H9 (cell line): ENCODE data around the gene SHE. TPM values are rescaled to one million over a fixed set of nuclear protein-coding genes. Genes with fewer than 3 reads are reported as not detected.

ENCODE experiments used
- DNase-seq: peaks from one replicate; pipeline ENCODE4 v3.0.0-alpha.2; 2017
- H2AFZ ChIP-seq: one replicate; pipeline ENCODE4 v1.6.1; 2013; ENCODE audit warnings: mild to moderate bottlenecking, low read length, control low read depth, moderate library complexity
- H2AK5ac ChIP-seq: 2 replicates; pipeline ENCODE4 v1.6.1; 2013; ENCODE audit warnings: low read length, control low read depth, mixed read lengths; ENCODE audit not compliant: insufficient read length
- H2BK120ac ChIP-seq: one replicate; pipeline ENCODE4 v1.6.1; 2013; ENCODE audit warnings: low read depth, mild to moderate bottlenecking, low read length, control low read depth, inconsistent platforms; ENCODE audit not compliant: poor library complexity, severe bottlenecking
- H2BK12ac ChIP-seq: 2 replicates; pipeline ENCODE4 v1.6.1; 2013; ENCODE audit warnings: low read length, control low read depth, mixed read lengths, low read depth; ENCODE audit not compliant: insufficient read length
- H2BK15ac ChIP-seq: 2 replicates; pipeline ENCODE4 v1.6.1; 2013; ENCODE audit warnings: low read depth, low read length, control low read depth
- H2BK20ac ChIP-seq: one replicate; pipeline ENCODE4 v1.6.1; 2013; ENCODE audit warnings: low read depth, mild to moderate bottlenecking, low read length, control low read depth, inconsistent platforms; ENCODE audit not compliant: poor library complexity, severe bottlenecking
- H2BK5ac ChIP-seq: 2 replicates; pipeline ENCODE4 v1.6.1; 2013; ENCODE audit warnings: low read length, control low read depth, mixed read lengths; ENCODE audit not compliant: insufficient read length
- H3K14ac ChIP-seq: 2 replicates; pipeline ENCODE4 v1.6.1; 2013; ENCODE audit warnings: low read length, control low read depth; ENCODE audit not compliant: insufficient read depth
- H3K18ac ChIP-seq: 2 replicates; pipeline ENCODE4 v1.6.1; 2013; ENCODE audit warnings: low read depth, mild to moderate bottlenecking, mixed read lengths, low read length, control low read depth; ENCODE audit not compliant: insufficient read length
- H3K23ac ChIP-seq: 2 replicates; pipeline ENCODE4 v1.6.1; 2013; ENCODE audit warnings: low read length, control low read depth, mixed read lengths, low read depth; ENCODE audit not compliant: insufficient read length
- H3K23me2 ChIP-seq: 2 replicates; pipeline ENCODE4 v1.6.1; 2013; ENCODE audit warnings: low read depth, mild to moderate bottlenecking, mixed read lengths, low read length, control low read depth; ENCODE audit not compliant: insufficient read length, poor library complexity, severe bottlenecking
- H3K27ac ChIP-seq: 2 replicates; pipeline ENCODE4 v1.5.1; 2013; ENCODE audit warnings: low read length, control low read depth, mixed read lengths, low read depth; ENCODE audit not compliant: insufficient read length
- H3K27me3 ChIP-seq: 2 replicates; pipeline ENCODE4 v1.6.1; 2013; ENCODE audit warnings: low read length, control low read depth, inconsistent platforms; ENCODE audit not compliant: insufficient read depth
- H3K4ac ChIP-seq: 2 replicates; pipeline ENCODE4 v1.6.1; 2013; ENCODE audit warnings: low read depth, mild to moderate bottlenecking, control low read depth, inconsistent platforms, low read length, moderate library complexity
- H3K4me1 ChIP-seq: 2 replicates; pipeline ENCODE4 v1.6.1; 2013; ENCODE audit warnings: low read length, control low read depth, inconsistent platforms; ENCODE audit not compliant: insufficient read depth
- H3K4me2 ChIP-seq: 2 replicates; pipeline ENCODE4 v1.6.1; 2013; ENCODE audit warnings: low read length, control low read depth, mixed read lengths; ENCODE audit not compliant: insufficient read length, insufficient read depth
- H3K56ac ChIP-seq: 2 replicates; pipeline ENCODE4 v1.6.1; 2013; ENCODE audit warnings: low read depth, mild to moderate bottlenecking, mixed read lengths, low read length, control low read depth; ENCODE audit not compliant: insufficient read length
- H3K79me1 ChIP-seq: 2 replicates; pipeline ENCODE4 v1.6.1; 2013; ENCODE audit warnings: low read depth, mild to moderate bottlenecking, moderate library complexity, low read length, control low read depth, inconsistent platforms; ENCODE audit not compliant: insufficient read depth, poor library complexity, severe bottlenecking
- H3K79me2 ChIP-seq: 2 replicates; pipeline ENCODE4 v1.6.1; 2013; ENCODE audit warnings: low read length, control low read depth, inconsistent platforms; ENCODE audit not compliant: insufficient read depth
- H3K9ac ChIP-seq: 2 replicates; pipeline ENCODE4 v1.6.1; 2013; ENCODE audit warnings: low read length, control low read depth, mixed read lengths; ENCODE audit not compliant: insufficient read length; ENCODE audit errors: extremely low read depth
- H3K9me3 ChIP-seq: one replicate; pipeline ENCODE4 v1.6.1; 2013; ENCODE audit warnings: low read depth, low read length, inconsistent platforms; ENCODE audit not compliant: control insufficient read depth
- H3T11ph ChIP-seq: one replicate; pipeline ENCODE4 v1.6.1; 2013; ENCODE audit warnings: mild to moderate bottlenecking, low read length, control low read depth, inconsistent platforms
- H4K20me1 ChIP-seq: one replicate; pipeline ENCODE4 v1.6.1; 2013; ENCODE audit not compliant: control insufficient read depth, insufficient read length, insufficient read depth
- H4K5ac ChIP-seq: 2 replicates; pipeline ENCODE4 v1.6.1; 2013; ENCODE audit warnings: low read depth, mild to moderate bottlenecking, mixed read lengths, low read length, control low read depth; ENCODE audit not compliant: insufficient read length
- H4K8ac ChIP-seq: replicated peaks from 2 replicates; pipeline ENCODE4 v1.6.1; 2013; ENCODE audit warnings: low read length, control low read depth, mixed read lengths, low read depth; ENCODE audit not compliant: insufficient read length
- H4K91ac ChIP-seq: 2 replicates; pipeline ENCODE4 v1.6.1; 2013; ENCODE audit warnings: low read depth, mild to moderate bottlenecking, moderate library complexity, mixed read lengths, low read length, control low read depth; ENCODE audit not compliant: insufficient read length
- H3K27ac Mint-ChIP-seq, 3 experiments: 2 replicates in 2 of 3; 3 replicates in 1 of 3; pipeline ENCODE4 v1.8.0; 2020 to 2021; ENCODE audit warnings: mixed read lengths in 3 of 3, mild to moderate bottlenecking in 1 of 3, moderate library complexity in 1 of 3
- H3K27me3 Mint-ChIP-seq: 2 replicates; pipeline ENCODE4 v1.8.0; 2021; ENCODE audit warnings: low read depth, mild to moderate bottlenecking, moderate library complexity, mixed read lengths
- H3K36me3 Mint-ChIP-seq, 3 experiments: 2 replicates in 2 of 3; 3 replicates in 1 of 3; pipeline ENCODE4 v1.8.0; 2020 to 2021; ENCODE audit warnings: low read depth in 3 of 3, mixed read lengths in 3 of 3; ENCODE audit not compliant: insufficient read depth in 1 of 3
- H3K4me1 Mint-ChIP-seq, 2 experiments: 2 replicates each; pipeline ENCODE4 v1.8.0; 2020; ENCODE audit warnings: mixed read lengths in 2 of 2
- H3K4me3 Mint-ChIP-seq, 2 experiments: 2 replicates in 1 of 2; 3 replicates in 1 of 2; pipeline ENCODE4 v1.8.0; 2020 to 2021; ENCODE audit warnings: mild to moderate bottlenecking in 2 of 2, mixed read lengths in 2 of 2, moderate library complexity in 1 of 2
- H3K9me3 Mint-ChIP-seq, 2 experiments: 2 replicates in 1 of 2; 3 replicates in 1 of 2; pipeline ENCODE4 v1.8.0; 2020; ENCODE audit warnings: mild to moderate bottlenecking in 2 of 2, mixed read lengths in 2 of 2, moderate library complexity in 1 of 2
- WGBS: extraction: QIAGEN DNeasy Blood & Tissue Kit; methylation state at CpG from one replicate; pipeline ENCODE4 v1.1.7; 2013; ENCODE audit warnings: missing lambda C conversion rate, low lambda C conversion rate, mixed read lengths; ENCODE audit not compliant: insufficient read length; ENCODE audit errors: extremely low coverage; 5-methylcytosine and 5-hydroxymethylcytosine counted together
- total RNA-seq: library from RNA; stranded (reverse); gene quantifications from 2 replicates; pipeline ENCODE4 v1.2.1, GENCODE V29; 2021
- TF ChIP-seq, protein P1 (sequence below): fragments of 200-600 bp; sonication (generic); conservative IDR thresholded peaks from 3 replicates; pipeline ENCODE4 v1.8.0; 2021; ENCODE audit warnings: antibody characterized with exemption, mild to moderate bottlenecking

SHE gene
- total RNA-seq, 1 experiment from 2014 or later = 0.48 TPM

DNA sequence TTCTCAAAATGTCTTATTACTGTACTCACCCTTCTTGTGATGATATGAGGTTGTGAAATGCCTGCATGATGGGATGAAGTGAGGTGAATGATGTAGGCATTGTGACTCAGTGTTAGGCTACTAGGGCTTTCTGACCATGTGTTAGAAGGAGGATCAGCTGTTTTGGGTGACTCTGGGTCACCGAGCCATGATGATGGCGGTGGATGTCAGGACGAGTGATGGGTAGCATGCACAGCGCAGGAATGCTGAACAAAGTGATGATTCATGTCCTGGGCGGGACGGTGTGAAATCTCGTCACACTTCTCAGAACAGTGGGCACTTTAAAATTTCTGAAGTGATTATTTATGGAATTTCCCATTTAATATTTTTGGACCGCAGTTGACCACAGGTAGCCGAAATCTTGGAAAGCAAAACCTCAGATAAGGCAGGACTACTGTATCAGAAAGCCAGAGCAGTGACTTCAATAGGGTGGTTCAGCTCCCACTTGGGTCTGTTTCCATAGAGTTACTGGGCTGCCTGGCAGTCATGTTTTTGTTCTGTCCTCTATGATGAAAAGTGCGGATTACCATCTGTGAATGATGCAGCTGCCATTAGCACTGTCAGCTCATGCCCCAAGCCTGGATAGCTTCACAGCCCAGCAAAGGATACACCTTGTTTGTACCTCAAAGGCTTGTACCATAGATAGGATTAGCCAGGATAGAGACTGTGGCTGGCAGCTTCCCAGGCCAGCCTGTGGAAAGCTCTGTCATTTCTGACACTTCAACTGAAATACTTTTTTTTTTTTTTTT is 70.4 kb downstream of the SHE start:
- Mint-ChIP-seq H3K27ac (no peak overlapping the region; a peak in 2 of 7 replicates), H3K9me3 (no peaks in the 10 kb centered on the region), H3K4me3 (no peak overlapping the region), H3K4me1 (peaks cover 37 to 39% of the 10 kb centered on the region in 2 experiments), H3K27me3 (peaks cover 1% of the 10 kb centered on the region; the same call in 1 of the 2 replicates), H3K36me3 (no peaks in the 10 kb centered on the region; a peak in 1 of 7 replicates)
- H3K4ac ChIP-seq = no peak overlapping the region
- H2BK5ac ChIP-seq = no peak overlapping the region
- H2AK5ac ChIP-seq = no peak overlapping the region
- TF ChIP-seq, protein P1, sequence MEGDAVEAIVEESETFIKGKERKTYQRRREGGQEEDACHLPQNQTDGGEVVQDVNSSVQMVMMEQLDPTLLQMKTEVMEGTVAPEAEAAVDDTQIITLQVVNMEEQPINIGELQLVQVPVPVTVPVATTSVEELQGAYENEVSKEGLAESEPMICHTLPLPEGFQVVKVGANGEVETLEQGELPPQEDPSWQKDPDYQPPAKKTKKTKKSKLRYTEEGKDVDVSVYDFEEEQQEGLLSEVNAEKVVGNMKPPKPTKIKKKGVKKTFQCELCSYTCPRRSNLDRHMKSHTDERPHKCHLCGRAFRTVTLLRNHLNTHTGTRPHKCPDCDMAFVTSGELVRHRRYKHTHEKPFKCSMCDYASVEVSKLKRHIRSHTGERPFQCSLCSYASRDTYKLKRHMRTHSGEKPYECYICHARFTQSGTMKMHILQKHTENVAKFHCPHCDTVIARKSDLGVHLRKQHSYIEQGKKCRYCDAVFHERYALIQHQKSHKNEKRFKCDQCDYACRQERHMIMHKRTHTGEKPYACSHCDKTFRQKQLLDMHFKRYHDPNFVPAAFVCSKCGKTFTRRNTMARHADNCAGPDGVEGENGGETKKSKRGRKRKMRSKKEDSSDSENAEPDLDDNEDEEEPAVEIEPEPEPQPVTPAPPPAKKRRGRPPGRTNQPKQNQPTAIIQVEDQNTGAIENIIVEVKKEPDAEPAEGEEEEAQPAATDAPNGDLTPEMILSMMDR = no peak
- H3K4me2 ChIP-seq = no peak overlapping the region
- H3K79me1 ChIP-seq = no peaks in the 10 kb centered on the region
- H3K56ac ChIP-seq = no peak overlapping the region
- no peak overlapping the region for H2BK15ac ChIP-seq
- no peak overlapping the region for H3K9ac ChIP-seq
- no peaks in the 10 kb centered on the region; the same call in 1 of the 2 replicates for H3K4me1 ChIP-seq
- H3K9me3 ChIP-seq = no peaks in the 10 kb centered on the region
- no peak overlapping the region for H2AFZ ChIP-seq
- H3K23ac ChIP-seq = no peak overlapping the region
- H4K20me1 ChIP-seq = no peaks in the 10 kb centered on the region
- no peak overlapping the region for H2BK12ac ChIP-seq
- H3K27ac ChIP-seq = no peak overlapping the region
- no peaks in the 10 kb centered on the region for H3K27me3 ChIP-seq
- H3K23me2 ChIP-seq = no peaks in the 10 kb centered on the region
- no peaks in the 10 kb centered on the region for H3K79me2 ChIP-seq
- H4K8ac ChIP-seq = no peak overlapping the region
- H2BK120ac ChIP-seq = no peak overlapping the region
- no peak overlapping the region for H3K14ac ChIP-seq
- H4K5ac ChIP-seq = no peak overlapping the region
- no peak overlapping the region for H2BK20ac ChIP-seq
- DNase-seq = no peak
- no CpG with 5 or more reads among the region's 10 CpGs for WGBS
- no peak overlapping the region for H3K18ac ChIP-seq
- H4K91ac ChIP-seq = no peak overlapping the region
- H3T11ph ChIP-seq = no peak overlapping the region
